Thyroid gland (tissue), 4 donors: ENCODE results near the gene BLACAT1.

Source experiments
- CTCF ChIP-seq, 6 experiments: fragments of 200-600 bp in 3 of 6; fragments of 450-650 bp in 3 of 6; sonication (generic) in 3 of 6; IDR thresholded peaks; one replicate each; pipeline ENCODE4 v1.5.1; 2016 to 2019; ENCODE audit warnings: antibody characterized with exemption in 6 of 6, mild to moderate bottlenecking in 2 of 6, inconsistent platforms in 1 of 6, moderate library complexity in 1 of 6
- POLR2A ChIP-seq, 2 donors: fragments of 450-650 bp; IDR thresholded peaks; one replicate each; pipeline ENCODE4 v1.6.1; 2017; ENCODE audit warnings: antibody characterized with exemption in 2 of 2, mild to moderate bottlenecking in 2 of 2, moderate library complexity in 1 of 2

GRCh38 chr1:205495237-205495823 is 39.5 kb upstream of the BLACAT1 start:
- TF ChIP-seq POLR2A (IDR thresholded peaks at IDR 0.05) (no peak), CTCF (IDR thresholded peaks at IDR 0.05) (no peak)
